ENCODE measurements around the gene PLA2G6.

Gene PLA2G6

GRCh38 chr22:38067028-38067415, 114.6 kb downstream of the PLA2G6 start:
- H3K36me3 ChIP-seq (ENCODE audit: control insufficient read depth in 2 of 2, insufficient read depth in 2 of 2, low read length in 2 of 2) = peaks cover 10 to 11% of the 10 kb centered on the region in 2 donors
- H3K27me3 ChIP-seq (ENCODE audit: control insufficient read depth in 1 of 2, insufficient read depth in 2 of 2, low read length in 2 of 2) = no peaks in the 10 kb centered on the region
- no peak overlapping the region for H3K27ac ChIP-seq (ENCODE audit: low read length)
- peaks cover 31% of the 10 kb centered on the region for H3K4me1 ChIP-seq (ENCODE audit: control insufficient read depth, insufficient read depth, low read length)
- no peaks in the 10 kb centered on the region for H3K9me3 ChIP-seq (ENCODE audit: control insufficient read depth in 2 of 2, low read length in 2 of 2)
- no peak overlapping the region for H3K9ac ChIP-seq (ENCODE audit: low read length in 2 of 2)
- H3K4me3 ChIP-seq (ENCODE audit: low read length in 2 of 2) = no peak overlapping the region

- no peak overlapping the region for H3K4me3 ChIP-seq (ENCODE audit: low read length in 2 of 2)
- H3K4me1 ChIP-seq (ENCODE audit: control insufficient read depth, insufficient read depth, low read length) = peaks cover 31% of the 10 kb centered on the region
- H3K9me3 ChIP-seq (ENCODE audit: control insufficient read depth in 2 of 2, low read length in 2 of 2) = no peaks in the 10 kb centered on the region
- H3K27me3 ChIP-seq (ENCODE audit: control insufficient read depth in 1 of 2, insufficient read depth in 2 of 2, low read length in 2 of 2) = no peaks in the 10 kb centered on the region
- no peak overlapping the region for H3K27ac ChIP-seq (ENCODE audit: low read length)
- peaks cover 10 to 11% of the 10 kb centered on the region in 2 donors for H3K36me3 ChIP-seq (ENCODE audit: control insufficient read depth in 2 of 2, insufficient read depth in 2 of 2, low read length in 2 of 2)
- H3K9ac ChIP-seq (ENCODE audit: low read length in 2 of 2) = no peak overlapping the region
Observed at GRCh38 chr22:38066381-38067027, 115.1 kb downstream of the PLA2G6 start.

DNA sequence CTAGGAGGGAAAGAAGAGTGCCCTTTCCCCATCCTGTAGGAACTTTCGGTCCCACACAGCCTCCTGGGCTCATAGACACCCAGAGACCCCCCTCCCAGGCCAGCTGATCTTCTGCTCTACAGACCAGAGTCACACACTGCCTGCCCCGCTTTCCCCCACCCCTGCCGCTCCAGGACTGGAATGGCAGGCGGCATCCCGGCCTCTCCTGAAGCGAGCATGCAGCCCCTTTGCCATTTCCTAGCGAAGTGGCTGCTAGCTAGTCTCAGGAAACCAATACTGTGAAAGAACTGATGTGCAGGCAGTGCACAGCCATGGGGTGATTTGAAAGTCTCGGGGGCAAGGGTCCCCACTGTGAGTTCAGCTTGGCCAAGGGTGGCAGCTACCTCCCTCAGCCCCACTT, 116.1 kb downstream of the PLA2G6 start:
- Histone ChIP-seq H3K36me3 (ENCODE audit: control insufficient read depth in 2 of 2, insufficient read depth in 2 of 2, low read length in 2 of 2) (peaks cover 10 to 11% of the 10 kb centered on the region in 2 donors), H3K4me1 (ENCODE audit: control insufficient read depth, insufficient read depth, low read length) (peaks cover 27% of the 10 kb centered on the region), H3K4me3 (ENCODE audit: low read length in 2 of 2) (no peak overlapping the region), H3K27ac (ENCODE audit: low read length) (no peak overlapping the region), H3K9me3 (ENCODE audit: control insufficient read depth in 2 of 2, low read length in 2 of 2) (no peaks in the 10 kb centered on the region), H3K9ac (ENCODE audit: low read length in 2 of 2) (no peak overlapping the region), H3K27me3 (ENCODE audit: control insufficient read depth in 1 of 2, insufficient read depth in 2 of 2, low read length in 2 of 2) (no peaks in the 10 kb centered on the region)

DNA sequence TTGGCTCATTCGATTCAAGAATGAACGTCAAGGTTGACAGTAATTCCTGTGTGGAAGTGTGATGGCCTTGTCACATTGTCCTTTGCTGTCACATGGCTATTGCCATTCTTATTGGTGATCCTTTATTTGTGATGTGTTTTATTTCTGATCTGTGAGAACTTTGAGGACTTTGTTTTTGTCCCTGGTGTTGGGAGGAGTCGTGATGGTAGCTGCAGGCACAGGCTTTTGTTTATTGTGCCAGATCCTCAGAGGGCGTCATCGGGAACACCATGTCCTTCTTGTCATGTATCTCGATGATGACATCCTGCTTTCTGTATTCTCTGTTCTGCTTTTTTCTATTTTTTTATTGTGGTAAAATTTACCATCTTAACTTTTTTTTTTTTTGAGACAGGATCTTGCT, 118.8 kb downstream of the PLA2G6 start:
- Histone ChIP-seq H3K9ac (ENCODE audit: low read length in 2 of 2) (no peak overlapping the region), H3K4me1 (ENCODE audit: control insufficient read depth, insufficient read depth, low read length) (peaks cover 4% of the 10 kb centered on the region), H3K27ac (ENCODE audit: low read length) (no peak overlapping the region), H3K36me3 (ENCODE audit: control insufficient read depth in 2 of 2, insufficient read depth in 2 of 2, low read length in 2 of 2) (peaks cover 10 to 17% of the 10 kb centered on the region in 2 donors), H3K27me3 (ENCODE audit: control insufficient read depth in 1 of 2, insufficient read depth in 2 of 2, low read length in 2 of 2) (no peaks in the 10 kb centered on the region), H3K4me3 (ENCODE audit: low read length in 2 of 2) (no peak overlapping the region), H3K9me3 (ENCODE audit: control insufficient read depth in 2 of 2, low read length in 2 of 2) (no peaks in the 10 kb centered on the region)
